ENCODE results near the gene NAT16. TPM values are rescaled to one million over a fixed set of nuclear protein-coding genes. Genes with fewer than 3 reads are reported as not detected.

Gene NAT16
- total and polyA plus RNA-seq, 2 of the 13 experiments (the other 11 are each of a cell fraction or from before 2014, with no cell fraction given), result 0.04 TPM; not detected in 1

DNA sequence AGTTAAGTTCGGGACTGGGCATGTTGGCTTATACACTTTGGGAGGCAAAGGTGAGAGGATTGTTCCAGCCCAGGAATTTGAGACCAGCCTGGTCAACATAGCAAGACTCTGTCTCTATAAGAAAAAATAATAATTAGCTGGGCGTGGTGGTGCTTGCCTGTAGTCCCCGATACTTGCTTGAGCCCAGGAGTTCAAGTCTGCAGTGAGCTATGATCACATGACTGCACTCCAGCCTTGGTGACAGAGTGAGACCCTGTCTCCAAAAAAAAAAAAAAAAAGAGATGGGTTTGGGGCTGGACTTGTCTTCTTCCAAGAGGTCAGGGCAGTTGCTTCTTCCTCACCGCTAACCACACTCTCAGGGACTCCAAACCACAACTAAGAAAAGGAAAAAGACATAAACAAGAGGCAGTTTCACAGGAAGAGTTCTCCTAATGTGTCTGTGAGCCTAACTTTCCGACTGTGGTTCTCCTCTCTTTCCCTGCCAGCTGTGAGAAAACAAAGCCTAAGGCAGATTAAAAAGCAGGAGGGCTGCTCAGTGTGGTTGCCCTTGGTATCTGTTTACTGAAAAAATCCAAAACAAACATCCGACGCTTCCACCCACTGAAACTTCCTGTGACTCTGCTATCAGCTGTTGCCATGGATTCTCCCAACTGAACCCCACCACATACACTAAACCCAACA lies 55.6 kb downstream of the NAT16 start (continued):
- TF ChIP-seq, protein P1, sequence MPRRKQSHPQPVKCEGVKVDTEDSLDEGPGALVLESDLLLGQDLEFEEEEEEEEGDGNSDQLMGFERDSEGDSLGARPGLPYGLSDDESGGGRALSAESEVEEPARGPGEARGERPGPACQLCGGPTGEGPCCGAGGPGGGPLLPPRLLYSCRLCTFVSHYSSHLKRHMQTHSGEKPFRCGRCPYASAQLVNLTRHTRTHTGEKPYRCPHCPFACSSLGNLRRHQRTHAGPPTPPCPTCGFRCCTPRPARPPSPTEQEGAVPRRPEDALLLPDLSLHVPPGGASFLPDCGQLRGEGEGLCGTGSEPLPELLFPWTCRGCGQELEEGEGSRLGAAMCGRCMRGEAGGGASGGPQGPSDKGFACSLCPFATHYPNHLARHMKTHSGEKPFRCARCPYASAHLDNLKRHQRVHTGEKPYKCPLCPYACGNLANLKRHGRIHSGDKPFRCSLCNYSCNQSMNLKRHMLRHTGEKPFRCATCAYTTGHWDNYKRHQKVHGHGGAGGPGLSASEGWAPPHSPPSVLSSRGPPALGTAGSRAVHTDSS (CRISPR knock-in tag; conservative IDR thresholded peaks at IDR 0.05), result no peak
- no peak for TF ChIP-seq ZBTB33 (CRISPR knock-in tag; IDR thresholded peaks at IDR 0.05)
- TF ChIP-seq MAFG (CRISPR knock-in tag; IDR thresholded peaks at IDR 0.05), result no peak
- TF ChIP-seq ZKSCAN5 (CRISPR knock-in tag; IDR thresholded peaks at IDR 0.05), result no peak
- TF ChIP-seq ATF4 (CRISPR knock-in tag; IDR thresholded peaks at IDR 0.05), result 0 out of 4 replicates have a peak, but pooled peaks of 1 of the 2 experiments have one; percentile 10
- TF ChIP-seq, protein P2, sequence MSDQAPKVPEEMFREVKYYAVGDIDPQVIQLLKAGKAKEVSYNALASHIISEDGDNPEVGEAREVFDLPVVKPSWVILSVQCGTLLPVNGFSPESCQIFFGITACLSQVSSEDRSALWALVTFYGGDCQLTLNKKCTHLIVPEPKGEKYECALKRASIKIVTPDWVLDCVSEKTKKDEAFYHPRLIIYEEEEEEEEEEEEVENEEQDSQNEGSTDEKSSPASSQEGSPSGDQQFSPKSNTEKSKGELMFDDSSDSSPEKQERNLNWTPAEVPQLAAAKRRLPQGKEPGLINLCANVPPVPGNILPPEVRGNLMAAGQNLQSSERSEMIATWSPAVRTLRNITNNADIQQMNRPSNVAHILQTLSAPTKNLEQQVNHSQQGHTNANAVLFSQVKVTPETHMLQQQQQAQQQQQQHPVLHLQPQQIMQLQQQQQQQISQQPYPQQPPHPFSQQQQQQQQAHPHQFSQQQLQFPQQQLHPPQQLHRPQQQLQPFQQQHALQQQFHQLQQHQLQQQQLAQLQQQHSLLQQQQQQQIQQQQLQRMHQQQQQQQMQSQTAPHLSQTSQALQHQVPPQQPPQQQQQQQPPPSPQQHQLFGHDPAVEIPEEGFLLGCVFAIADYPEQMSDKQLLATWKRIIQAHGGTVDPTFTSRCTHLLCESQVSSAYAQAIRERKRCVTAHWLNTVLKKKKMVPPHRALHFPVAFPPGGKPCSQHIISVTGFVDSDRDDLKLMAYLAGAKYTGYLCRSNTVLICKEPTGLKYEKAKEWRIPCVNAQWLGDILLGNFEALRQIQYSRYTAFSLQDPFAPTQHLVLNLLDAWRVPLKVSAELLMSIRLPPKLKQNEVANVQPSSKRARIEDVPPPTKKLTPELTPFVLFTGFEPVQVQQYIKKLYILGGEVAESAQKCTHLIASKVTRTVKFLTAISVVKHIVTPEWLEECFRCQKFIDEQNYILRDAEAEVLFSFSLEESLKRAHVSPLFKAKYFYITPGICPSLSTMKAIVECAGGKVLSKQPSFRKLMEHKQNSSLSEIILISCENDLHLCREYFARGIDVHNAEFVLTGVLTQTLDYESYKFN (CRISPR knock-in tag; conservative IDR thresholded peaks at IDR 0.05), result peak; percentile 88
- TF ChIP-seq, protein P3, sequence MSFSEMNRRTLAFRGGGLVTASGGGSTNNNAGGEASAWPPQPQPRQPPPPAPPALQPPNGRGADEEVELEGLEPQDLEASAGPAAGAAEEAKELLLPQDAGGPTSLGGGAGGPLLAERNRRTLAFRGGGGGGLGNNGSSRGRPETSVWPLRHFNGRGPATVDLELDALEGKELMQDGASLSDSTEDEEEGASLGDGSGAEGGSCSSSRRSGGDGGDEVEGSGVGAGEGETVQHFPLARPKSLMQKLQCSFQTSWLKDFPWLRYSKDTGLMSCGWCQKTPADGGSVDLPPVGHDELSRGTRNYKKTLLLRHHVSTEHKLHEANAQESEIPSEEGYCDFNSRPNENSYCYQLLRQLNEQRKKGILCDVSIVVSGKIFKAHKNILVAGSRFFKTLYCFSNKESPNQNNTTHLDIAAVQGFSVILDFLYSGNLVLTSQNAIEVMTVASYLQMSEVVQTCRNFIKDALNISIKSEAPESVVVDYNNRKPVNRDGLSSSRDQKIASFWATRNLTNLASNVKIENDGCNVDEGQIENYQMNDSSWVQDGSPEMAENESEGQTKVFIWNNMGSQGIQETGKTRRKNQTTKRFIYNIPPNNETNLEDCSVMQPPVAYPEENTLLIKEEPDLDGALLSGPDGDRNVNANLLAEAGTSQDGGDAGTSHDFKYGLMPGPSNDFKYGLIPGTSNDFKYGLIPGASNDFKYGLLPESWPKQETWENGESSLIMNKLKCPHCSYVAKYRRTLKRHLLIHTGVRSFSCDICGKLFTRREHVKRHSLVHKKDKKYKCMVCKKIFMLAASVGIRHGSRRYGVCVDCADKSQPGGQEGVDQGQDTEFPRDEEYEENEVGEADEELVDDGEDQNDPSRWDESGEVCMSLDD (CRISPR knock-in tag; IDR thresholded peaks at IDR 0.05; ENCODE audit: borderline replicate concordance), result peak; percentile 38; the same call in 1 of the 2 replicates
- peak; percentile 78 for TF ChIP-seq SAP130 (CRISPR knock-in tag; IDR thresholded peaks at IDR 0.05; ENCODE audit: low read depth)
- peak; percentile 85 for TF ChIP-seq FOXO1 (CRISPR knock-in tag; IDR thresholded peaks at IDR 0.05)
- TF ChIP-seq FOXJ3 (CRISPR knock-in tag; IDR thresholded peaks at IDR 0.05; ENCODE audit: borderline replicate concordance), result peak; percentile 74
- TF ChIP-seq ETV5 (CRISPR knock-in tag; IDR thresholded peaks at IDR 0.05; ENCODE audit: borderline replicate concordance), result peak; percentile 96
- peak; percentile 72; the same call in 1 of the 2 replicates for TF ChIP-seq SPEN (CRISPR knock-in tag; IDR thresholded peaks at IDR 0.05; ENCODE audit: low read depth)
- TF ChIP-seq HIC2 (CRISPR knock-in tag; IDR thresholded peaks at IDR 0.05; ENCODE audit: low read depth), result peak; percentile 58; the same call in 1 of the 2 replicates
- TF ChIP-seq ZNF44 (CRISPR knock-in tag; IDR thresholded peaks at IDR 0.05), result no peak
- peak; percentile 50 for TF ChIP-seq GABPB1 (CRISPR knock-in tag; IDR thresholded peaks at IDR 0.05)
